Activated naive CD4-positive, alpha-beta T cell treated with Interleukin-2 at 50 U/mL for 16 hours (primary cell): ENCODE data around the gene SPHK2.
"Not testable (repeated sequence)": the region's sequence is repeated elsewhere in the genome, so short reads cannot be mapped to it uniquely, and the experiment has no call there.

Source experiments
- DNase-seq: peaks from one replicate; pipeline ENCODE4 v3.0.0-alpha.2; 2020

The SPHK2 gene

DNA sequence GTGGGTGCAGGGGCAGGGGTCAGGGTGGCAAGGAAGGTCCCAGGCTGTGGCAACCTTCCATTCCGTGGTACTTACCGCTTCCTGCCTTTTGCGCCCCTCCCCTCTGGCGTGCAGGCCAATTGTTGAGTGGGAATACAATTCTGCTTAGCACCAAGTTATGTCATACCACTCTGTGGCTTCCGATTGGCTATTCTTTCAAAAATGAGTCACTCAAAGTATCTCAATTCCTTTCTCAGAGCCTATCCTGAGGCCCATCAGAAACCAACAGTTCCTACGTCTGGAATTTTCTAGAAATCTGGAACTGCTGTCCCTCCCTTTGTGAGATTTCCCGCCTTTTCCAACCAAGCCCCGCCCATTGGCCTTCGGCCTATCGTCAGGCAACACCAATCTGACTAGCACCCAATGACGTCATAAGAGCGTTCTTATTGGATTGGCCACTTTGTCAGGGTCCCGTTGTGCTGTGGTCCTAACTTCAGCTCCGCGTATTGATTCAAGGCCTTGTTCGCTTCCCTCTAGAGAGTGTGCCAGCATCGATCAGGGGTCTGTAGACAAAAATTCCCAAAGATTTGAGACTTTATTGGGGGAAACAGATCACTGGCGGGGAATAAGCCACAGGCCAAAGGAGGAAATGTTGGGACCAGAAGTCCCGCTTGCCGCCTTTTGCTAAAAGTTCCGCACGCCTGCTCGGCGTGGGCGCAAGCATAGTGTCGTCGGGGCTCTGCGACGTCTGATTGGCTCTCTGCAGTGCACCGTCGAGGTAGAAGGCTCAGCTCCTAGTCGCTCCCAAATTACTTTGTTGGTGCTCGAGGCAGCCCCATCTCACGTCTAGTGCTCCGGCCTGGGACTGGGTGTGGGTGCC lies 41.8 kb downstream of the SPHK2 start:
- peak; percentile 80 for DNase-seq

DNA sequence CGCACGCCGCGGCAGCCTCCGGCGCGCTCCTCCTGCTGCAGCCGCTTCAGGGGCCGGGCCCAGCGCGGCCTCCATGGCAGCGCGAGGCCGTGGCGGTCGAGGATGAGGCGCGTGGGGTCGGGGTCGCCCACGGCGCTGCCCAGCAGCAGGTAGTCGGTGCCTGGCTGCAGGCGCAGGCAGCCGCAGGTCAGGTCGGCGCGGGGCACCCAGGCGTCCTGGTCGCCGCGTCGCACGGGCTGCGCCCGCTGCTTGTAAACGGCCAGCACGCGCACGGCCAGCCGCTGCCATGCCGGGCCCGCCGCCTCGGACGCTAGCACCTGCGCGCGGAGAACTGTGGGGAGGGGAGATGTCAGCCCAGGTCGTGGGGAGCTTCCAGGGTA lies 42.4 kb downstream of the SPHK2 start:
- no peak for DNase-seq

DNA sequence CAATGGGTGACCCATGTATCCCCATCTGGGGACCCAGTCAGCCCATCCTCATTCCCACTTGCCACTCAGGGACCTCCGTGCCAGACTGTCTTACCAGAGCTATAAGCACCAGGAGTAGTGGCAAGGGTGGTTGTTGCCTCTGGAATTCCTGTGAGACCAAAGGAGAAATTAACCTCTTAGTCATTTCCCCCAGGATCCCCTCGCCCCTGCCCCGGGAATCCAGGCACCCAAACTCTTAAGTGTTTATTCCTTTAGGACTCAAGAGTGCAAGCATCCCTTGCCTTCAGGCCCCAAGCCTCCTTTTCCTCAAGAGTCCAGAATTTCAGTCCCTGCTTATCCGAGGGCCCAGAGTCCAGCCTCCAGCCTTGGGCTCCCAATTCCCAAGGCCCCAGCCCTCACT lies 44.4 kb downstream of the SPHK2 start:
- no peak for DNase-seq

DNA sequence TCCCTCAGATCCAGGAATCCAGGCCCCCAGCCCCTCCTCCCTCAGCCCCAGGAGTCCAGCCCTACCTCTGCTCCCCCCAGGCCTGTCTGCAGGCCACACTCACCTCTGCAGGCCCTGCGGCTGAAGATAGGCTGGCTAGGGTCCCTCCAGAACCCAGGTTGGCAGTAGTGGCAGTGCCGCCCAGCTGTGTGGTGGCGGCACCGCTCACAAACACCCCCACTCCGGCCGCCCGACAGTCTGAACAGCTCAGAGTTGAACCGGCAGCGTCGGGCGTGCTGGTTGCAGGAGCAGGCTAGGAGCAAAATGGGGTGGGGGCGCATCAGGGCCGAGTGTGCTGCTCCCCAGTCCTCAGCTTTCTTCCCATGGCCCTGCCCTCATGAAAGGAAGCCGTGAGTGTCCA lies 45.2 kb downstream of the SPHK2 start:
- no peak for DNase-seq

DNA sequence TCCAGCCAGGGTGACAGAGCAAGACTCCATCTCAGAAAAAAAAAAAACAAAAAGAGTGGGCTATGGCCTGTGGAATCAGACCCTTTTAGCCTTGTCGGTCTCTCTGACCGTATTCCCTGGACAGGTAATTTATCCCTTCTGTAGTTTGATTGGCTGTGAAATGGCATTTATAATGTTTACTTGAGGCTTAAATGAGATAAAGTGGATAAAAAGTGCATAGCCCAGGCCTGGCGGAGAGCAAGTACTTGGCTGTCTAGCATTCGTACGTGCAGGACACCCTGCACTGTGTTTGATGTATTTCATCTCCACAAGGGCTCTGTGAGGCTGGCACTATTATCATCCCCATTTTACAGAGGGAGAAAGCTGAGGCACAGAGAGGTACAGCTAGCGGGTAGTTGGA lies 46.5 kb downstream of the SPHK2 start:
- no peak for DNase-seq

DNA sequence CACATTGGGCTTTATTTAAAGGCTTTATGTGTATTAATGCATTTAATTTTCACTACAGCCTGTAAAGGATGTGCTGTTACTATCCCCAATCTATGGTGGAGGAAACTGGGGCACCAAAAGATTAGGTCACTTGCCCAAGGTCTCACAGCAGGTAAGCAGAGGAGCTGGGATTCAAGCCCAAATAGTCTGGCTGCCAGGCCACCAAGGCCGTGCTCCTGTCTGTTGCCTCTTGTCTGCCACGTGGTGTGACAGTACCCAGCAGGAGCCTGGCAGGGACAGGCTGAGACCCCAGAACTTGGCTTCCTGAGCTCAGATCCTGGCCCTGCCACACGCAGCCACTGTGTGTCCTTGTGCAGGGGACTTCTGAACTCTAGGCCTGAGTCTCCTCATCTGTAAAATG lies 49.0 kb downstream of the SPHK2 start:
- DNase-seq: no peak

DNA sequence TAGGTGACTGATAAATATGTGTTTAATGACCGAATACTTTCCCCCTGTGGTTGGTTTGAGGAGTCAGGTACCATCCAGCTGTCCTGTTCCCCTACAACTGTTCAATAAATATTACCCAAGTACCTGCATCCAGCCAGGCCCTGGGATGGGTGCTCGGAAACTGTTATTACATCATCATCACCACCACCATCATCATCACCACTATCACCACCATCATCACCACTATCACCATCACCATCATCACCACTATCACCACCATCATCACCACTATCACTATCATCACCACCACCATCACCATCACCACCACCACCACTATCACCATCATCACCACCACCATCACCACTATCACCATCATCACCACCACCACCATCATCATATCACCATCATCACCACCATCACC lies 49.5 kb downstream of the SPHK2 start:
- no peak for DNase-seq

DNA sequence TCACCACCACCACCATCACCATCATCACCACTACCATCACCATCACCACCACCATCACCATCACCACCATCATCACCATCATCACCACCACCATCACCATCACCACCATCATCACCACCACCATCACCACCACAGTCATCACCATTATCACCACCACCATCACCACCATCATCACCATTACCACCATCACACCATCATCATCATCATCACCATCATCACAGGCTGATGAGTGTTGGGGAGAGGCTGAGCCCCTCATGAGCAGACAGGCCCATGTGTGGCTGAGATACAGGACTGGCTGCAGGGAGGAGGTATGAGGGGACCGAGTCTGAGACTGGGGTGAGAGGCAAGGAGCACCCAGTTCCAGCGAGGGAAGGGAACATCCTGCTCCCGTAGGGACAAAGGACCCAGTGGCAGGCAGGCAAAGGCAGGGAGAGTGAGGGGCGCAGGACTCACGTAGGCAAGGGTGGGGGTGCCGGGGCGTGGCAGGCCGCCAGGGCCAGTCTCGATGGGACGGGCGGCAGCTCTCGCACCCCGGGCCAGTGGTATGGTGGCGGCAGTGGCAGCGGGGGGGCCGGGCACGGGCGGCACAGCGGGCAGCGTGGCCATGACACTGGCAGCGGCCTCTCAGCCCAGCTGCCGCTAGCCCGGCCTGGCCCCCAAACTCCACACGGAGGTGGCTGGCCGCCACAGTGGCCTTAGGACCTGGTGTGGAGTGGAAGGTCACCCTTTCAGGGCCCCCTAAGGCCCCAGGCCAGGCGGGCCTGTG lies 50.8 kb downstream of the SPHK2 start:
- DNase-seq: no peak

DNA sequence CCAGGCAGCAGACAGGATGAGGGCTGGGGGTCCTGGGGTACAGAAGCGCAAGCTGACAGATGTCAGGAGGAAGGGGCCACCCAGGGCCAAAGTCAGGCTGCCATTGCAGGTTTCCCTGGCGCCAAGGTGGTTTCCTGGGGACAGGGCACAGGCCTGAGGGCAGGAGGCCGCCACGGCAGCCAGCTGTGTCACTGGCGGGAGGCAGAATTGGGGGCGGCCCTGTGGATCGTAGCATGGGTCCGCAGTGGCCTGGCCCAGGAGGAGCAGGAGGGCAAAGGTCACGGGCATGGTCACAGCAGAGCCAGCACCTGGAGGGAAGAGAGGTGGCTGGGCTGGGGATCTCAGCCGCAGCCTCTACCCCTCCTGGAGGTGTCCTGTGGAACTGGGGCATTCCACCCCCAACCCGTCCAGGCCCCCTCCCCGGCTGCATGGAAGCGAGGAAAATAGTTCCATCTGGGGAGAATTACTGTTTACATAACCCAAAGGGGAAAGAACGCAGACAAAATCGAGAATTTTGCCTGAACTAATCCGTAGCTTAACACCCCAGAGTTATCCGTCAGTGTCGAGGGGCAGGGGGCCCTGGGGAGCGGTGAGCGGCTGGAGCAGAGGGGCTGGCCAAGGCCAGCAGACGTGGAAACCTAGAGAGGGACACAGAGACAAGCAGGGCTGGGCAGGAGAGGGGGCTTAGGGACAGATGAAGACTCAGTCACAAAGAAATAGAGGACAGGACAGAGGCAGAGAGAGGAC lies 51.6 kb downstream of the SPHK2 start:
- no peak for DNase-seq

DNA sequence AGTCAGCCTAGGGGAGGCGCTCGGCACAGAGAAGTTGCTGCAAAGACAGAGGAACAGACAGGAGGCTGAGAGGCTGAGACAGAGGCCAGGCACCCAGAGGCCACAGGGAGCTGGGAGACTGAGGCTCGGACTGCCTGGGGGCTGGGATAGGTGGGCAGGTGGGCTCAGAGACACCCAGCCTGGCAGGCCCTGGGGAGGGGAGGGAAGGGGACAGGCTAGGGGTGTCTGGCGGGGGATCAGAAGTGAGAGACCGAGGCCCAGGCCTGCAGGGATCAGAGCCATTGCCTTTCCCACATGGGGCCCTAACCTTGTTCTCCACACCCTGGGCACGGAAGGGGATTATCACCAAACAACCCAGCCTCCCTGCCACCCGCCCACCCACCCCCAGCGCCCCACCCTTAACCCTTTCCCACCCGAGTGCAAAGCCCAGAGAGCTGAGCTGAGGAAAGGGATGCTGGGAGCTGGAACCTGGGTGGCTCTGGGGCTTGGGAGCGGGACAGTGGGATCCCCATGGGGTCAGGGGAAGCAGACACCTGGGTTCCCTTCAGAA lies 52.2 kb downstream of the SPHK2 start:
- no peak for DNase-seq

DNA sequence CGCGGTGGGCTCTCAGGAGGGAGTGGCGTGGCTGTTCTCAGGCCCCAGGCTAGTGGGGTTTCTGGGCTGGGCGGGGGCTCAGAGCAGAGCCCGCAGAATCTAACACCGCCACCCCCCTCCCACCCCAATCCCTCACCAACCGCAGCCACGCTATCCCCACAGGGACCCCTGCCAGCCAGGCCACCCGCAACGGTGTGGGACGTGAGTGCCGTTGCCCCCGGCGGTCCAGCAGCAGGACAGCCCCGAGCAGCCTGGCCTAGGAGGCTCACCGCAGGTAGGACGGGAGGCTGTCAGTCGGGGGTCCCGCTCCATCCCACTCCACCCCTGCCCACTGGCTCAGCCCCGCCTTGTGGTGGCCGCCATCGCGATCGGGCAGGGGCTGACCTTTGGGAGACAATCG lies 53.7 kb downstream of the SPHK2 start, which contains the start of gene NTN5:
NTN5 (minus strand) TSS at position 24 of the 400 bp plus-strand sequence. CDS start 2,031 bp downstream, outside the sequence.
- no peak for DNase-seq

DNA sequence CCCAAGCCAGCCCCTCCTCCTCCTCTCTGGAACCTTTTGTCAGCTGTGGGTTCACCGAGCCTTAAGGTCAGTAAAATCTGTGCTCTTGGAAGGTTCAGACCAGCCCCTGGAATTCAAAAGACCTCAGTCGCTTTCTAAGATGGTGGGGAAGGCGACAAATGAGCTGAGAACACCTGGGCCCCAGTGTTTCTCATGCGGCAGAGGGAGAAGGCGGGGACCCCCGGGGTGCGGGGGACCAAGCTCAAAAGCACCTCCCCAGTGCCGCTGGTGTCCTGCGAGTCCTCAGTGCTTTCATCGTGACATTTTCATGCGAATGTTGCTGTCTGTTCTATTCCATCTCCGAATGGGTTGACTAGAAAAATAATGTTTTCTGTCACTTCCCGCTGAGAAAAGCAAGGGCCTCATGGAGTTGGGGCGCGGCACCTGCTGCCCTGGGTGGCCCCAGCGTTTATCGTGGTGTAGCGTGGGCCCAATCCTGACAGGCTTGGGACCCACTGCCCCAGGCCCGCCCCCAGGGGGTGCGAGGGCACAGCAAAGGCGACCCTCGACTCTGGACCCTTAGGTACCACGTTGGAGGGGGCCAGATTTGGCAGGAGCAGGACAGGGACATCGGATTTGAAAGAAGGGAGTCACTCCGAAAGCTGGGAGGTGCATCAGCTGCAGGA lies 54.3 kb downstream of the SPHK2 start:
- DNase-seq: no peak

DNA sequence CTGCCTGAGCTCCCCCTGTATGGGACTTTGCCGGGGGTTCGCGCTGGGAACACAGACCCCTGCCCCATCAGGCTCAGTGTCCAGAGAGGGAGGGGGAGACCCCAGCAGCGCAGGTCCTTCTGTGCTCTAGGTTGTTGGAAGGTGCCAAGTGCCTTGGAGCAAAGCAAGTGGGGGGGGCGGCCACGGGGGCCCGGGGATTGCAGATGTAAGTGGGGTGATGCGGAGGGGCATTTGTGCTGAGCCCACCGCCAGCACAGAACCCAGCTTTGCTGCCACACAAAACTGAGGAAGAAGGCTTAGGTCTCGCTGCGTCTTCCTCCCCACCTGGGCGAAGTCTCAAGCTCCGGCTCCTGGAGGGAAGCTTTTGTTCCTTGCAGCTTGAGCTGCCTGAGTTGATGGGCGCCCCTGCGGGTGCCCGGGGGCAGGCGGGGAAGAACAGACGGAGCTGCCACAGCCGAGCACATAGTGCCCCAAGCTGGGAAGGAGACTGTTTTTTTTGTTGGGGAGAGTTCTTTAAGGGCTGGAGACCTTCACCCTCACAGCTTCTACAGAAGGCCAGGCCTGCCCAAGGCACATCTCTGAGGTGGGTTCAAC lies 55.0 kb downstream of the SPHK2 start:
- DNase-seq: no peak

DNA sequence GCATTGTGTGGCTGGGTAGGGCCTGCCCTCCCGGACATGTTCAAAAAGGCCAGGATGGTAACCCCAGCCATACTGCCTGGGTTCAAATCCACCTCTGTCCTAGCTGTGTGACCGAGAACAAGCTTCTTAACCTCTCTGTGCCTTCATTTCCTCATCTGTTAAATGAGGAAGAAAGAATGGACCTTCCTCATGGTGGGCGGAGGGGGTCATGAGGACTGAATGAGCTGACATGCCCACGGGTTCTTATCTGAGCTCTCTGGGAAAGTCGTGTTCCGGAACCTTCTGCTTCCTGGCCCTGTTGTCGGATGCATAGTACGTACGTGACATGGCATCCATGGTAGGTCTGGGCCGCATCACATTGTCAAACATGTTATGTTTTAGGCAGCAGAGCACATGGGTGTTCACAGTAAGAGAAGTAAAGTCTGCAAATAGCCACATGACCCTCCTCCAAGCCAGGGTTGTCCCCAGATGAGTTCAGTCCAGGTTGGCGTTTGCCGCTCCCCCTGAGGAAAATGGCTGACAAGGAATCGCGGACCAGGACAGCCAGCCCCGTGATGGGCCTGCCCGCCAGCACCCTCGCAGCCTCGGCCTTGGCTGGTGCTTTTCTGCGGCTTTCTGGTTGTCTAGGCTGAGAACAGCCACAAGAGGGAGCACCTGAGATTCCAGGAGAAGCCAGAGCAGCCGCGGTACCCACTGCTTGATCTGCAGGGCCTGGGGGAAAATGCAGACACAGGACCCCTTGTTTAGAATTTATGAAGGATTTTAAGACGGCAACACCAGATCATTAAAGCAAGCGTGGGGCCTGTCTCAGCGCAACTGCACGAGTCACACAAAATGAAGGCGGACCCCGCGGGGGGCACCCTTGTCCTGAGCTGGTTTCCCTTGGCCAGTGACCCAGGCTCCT lies 55.9 kb downstream of the SPHK2 start:
- DNase-seq: peak; percentile 75

DNA sequence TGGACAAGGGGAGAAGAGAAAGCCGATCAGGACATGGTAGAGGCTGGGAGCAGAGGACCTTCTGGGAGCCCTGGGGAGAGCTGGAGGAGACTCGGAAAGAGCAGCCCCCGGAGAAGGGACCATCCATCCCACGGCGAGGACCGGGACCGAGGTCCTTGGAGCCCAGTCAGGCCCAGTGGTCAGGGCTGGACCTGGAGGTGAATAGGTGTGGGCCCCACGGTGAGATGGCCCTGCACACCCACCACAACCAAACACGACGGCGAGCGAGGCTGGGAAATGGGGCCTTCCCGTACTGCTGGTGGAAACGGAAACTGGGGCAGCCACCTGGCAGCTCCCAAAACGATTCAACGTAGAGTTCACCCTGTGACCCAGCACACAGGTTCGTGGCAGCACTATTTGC lies 57.2 kb downstream of the SPHK2 start:
- DNase-seq: no peak

DNA sequence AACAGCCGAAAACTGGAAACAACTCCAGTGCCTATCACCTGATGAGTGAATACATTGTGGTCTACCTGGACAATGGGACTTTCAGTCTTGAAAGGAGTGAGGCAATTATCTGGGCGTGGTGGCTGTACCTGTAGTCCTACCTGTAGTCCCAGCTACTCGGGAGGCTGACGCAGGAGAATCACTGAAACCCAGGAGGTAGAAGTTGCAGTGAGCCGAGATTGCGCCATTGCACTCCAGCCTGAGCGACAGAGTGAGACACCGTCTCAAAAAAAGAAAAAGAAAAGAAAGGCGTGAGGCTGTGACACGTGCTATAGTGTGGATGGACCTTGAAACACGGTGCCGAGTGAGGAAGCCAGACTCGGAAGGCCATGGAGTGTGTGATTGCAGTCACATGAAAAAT lies 57.6 kb downstream of the SPHK2 start:
- no peak for DNase-seq

DNA sequence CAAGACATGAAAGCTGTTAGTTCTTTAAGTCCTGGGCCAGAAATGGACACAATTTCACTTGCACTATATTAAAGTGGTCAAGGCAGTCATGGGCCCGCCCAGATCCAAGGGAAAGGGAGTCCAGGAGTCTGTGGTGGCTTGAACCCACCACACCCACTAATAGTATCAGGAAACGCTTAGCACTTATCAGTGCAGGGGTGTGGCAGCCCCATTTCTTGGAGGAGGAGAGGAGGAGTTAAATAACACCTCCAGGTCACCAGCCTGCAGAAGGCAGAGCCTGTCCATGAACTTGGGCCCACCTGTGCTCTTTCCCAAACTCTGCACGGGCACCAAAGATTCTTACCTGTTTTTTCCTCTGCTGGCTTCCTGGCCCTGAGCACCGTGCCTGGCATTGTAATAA lies 58.9 kb downstream of the SPHK2 start:
- no peak for DNase-seq

DNA sequence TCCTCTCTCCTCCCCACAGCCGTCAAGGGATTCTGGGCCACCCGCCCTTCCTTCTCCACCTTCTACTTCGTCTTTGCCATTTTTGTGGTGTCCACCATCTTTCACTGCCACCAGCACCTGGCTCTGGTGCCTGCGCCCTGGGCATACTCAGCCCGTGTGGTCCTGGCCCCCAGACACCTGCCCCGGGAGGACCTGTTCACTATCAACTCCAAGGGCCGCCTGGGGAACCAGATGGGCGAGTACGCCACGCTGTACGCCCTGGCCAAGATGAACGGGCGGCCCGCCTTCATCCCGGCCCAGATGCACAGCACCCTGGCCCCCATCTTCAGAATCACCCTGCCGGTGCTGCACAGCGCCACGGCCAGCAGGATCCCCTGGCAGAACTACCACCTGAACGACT lies 60.7 kb downstream of the SPHK2 start:
- not testable (repeated sequence) for DNase-seq
